ENCODE measurements around the gene NXN. TPM values are rescaled to one million over a fixed set of nuclear protein-coding genes. Genes with fewer than 3 reads are reported as not detected.
"Not testable (repeated sequence)": the region's sequence is repeated elsewhere in the genome, so short reads cannot be mapped to it uniquely, and the experiment has no call there.

NXN gene
- total and polyA plus RNA-seq, 2 donors (not counting 1 experiment from before 2014, with no cell fraction given) = 0.04 to 0.17 TPM

DNA sequence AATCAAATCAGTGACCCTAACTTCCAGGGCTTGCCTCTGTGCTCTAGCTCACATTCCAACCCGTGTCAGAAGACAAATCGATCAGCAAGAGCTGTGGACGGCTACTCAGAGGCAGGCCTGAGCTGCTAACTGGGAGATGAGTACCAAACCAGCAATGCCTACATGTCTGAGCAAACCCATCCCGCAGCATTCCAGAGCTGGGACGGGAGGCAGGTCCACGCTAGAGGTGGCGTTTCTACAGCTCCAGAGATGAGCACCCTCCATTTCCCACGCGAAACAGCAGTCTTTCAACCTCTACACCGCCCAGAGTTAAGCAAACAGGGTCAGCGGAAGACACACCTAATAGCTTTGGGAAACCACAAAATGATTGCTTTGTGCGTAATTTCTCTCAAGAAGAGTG lies 6.5 kb downstream of the NXN start:
- Mint-ChIP-seq H3K27me3 (peaks cover 47% of the 10 kb centered on the region), H3K4me1 (peaks cover 5% of the 10 kb centered on the region), H3K9me3 (ENCODE audit: insufficient read depth) (no peaks in the 10 kb centered on the region), H3K4me3 (no peak overlapping the region), H3K27ac (no peak overlapping the region)
- WGBS (ENCODE audit: insufficient coverage) = 91% methylated on average over 12 of the region's 12 CpGs
- intact Hi-C loops (cut with micrococcal nuclease) = no loop called here
- H2AFZ ChIP-seq (ENCODE audit: insufficient read depth, low read depth, low read length, poor library complexity, severe bottlenecking) = no peak overlapping the region
- H3K4me1 ChIP-seq (ENCODE audit: control insufficient read depth in 2 of 2, insufficient read depth in 2 of 2, low read length in 2 of 2) = peaks cover under 1 to 3% of the 10 kb centered on the region in 2 donors
- ChIA-PET CTCF (interaction anchor here (0.6 to 1.3 kb wide), 2 partner anchors 8 to 24 kb away, joined by 3 to 4 read pairs; partner anchors contain the start of gene TIMM22), POLR2A (no interaction called here)
- H3K27ac ChIP-seq (ENCODE audit: low read length in 2 of 2) = no peak overlapping the region
- H3K4me2 ChIP-seq (replicated peaks; ENCODE audit: low read depth, low read length, poor library complexity, severe bottlenecking) = no peak overlapping the region
- peaks cover 0 to 25% (median 20%) of the 10 kb centered on the region in 4 experiments for H3K27me3 ChIP-seq (replicated peaks in 1 of 4; ENCODE audit: control extremely low read depth in 1 of 4, control insufficient read depth in 3 of 4, insufficient read depth in 4 of 4, low read length in 3 of 4)
- no peaks in the 10 kb centered on the region for H3K36me3 ChIP-seq (replicated peaks in 1 of 2; ENCODE audit: control extremely low read depth in 1 of 2, control insufficient read depth in 1 of 2, extremely low read depth in 1 of 2, insufficient read depth in 2 of 2, low read length in 1 of 2)
- H3K79me2 ChIP-seq (ENCODE audit: control insufficient read depth, insufficient read depth, low read length) = no peaks in the 10 kb centered on the region
- DNase-seq (no peak), ATAC-seq (ENCODE audit: low read depth) (no peak)
- TF ChIP-seq EZH2 (IDR thresholded peaks at IDR 0.05; ENCODE audit: borderline replicate concordance, insufficient read depth, low read depth, low read length, poor library complexity, severe bottlenecking) (no peak), CTCF (IDR thresholded peaks at IDR 0.05) (no peak)
- no peaks in the 10 kb centered on the region for H3K9me3 ChIP-seq (ENCODE audit: control extremely low read depth in 1 of 3, control insufficient read depth in 2 of 3, insufficient read depth in 1 of 3, low read length in 2 of 3)
- no peaks in the 10 kb centered on the region for H4K20me1 ChIP-seq (ENCODE audit: control insufficient read depth, insufficient read depth, low read length, poor library complexity, severe bottlenecking)
- H3K4me3 ChIP-seq (ENCODE audit: control extremely low read depth in 1 of 5, extremely low read depth in 1 of 5, insufficient read depth in 1 of 5, low read depth in 2 of 5, low read length in 4 of 5) = no peak overlapping the region
- H3K9ac ChIP-seq (ENCODE audit: low read length) = no peak overlapping the region

DNA sequence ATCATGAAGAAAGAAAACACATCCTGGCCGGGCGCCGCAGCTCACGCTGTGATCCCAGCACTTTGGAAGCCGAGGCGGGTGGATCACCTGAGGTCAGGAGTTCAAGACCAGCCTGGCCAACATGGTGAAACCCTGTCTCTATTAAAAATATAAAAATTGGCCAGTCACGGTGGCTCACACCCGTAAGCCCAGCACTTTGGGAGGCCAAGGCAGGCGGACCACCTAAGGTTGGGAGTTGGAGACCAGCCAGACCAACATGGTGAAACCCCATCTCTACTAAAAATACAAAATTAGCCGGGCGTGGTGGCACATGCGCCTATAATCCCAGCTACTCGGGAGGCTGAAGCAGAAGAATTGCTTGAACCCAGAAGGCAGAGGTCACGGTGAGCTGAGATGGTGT lies 7.7 kb downstream of the NXN start:
- DNase-seq; H3K9ac ChIP-seq (ENCODE audit: low read length); H3K4me1 ChIP-seq (ENCODE audit: control insufficient read depth in 2 of 2, insufficient read depth in 2 of 2, low read length in 2 of 2); H3K27ac ChIP-seq (ENCODE audit: low read length in 2 of 2); H3K4me2 ChIP-seq (replicated peaks; ENCODE audit: low read depth, low read length, poor library complexity, severe bottlenecking); H4K20me1 ChIP-seq (ENCODE audit: control insufficient read depth, insufficient read depth, low read length, poor library complexity, severe bottlenecking); H3K4me1 Mint-ChIP-seq; H3K27ac Mint-ChIP-seq; POLR2A ChIA-PET; H3K9me3 Mint-ChIP-seq (ENCODE audit: insufficient read depth); H3K9me3 ChIP-seq (ENCODE audit: control extremely low read depth in 1 of 3, control insufficient read depth in 2 of 3, insufficient read depth in 1 of 3, low read length in 2 of 3); H3K4me3 ChIP-seq (ENCODE audit: control extremely low read depth in 1 of 5, extremely low read depth in 1 of 5, insufficient read depth in 1 of 5, low read depth in 2 of 5, low read length in 4 of 5); H2AFZ ChIP-seq (ENCODE audit: insufficient read depth, low read depth, low read length, poor library complexity, severe bottlenecking); ATAC-seq (ENCODE audit: low read depth); H3K79me2 ChIP-seq (ENCODE audit: control insufficient read depth, insufficient read depth, low read length); intact Hi-C loops (cut with micrococcal nuclease); H3K4me3 Mint-ChIP-seq; H3K36me3 ChIP-seq (replicated peaks in 1 of 2; ENCODE audit: control extremely low read depth in 1 of 2, control insufficient read depth in 1 of 2, extremely low read depth in 1 of 2, insufficient read depth in 2 of 2, low read length in 1 of 2): not testable (repeated sequence)
- CTCF ChIA-PET = interaction anchor here (1.2 kb wide), 1 partner anchor 25 kb away, joined by 4 read pairs; the partner anchor contains the start of gene TIMM22
- 95% methylated on average over 13 of the region's 14 CpGs for WGBS (ENCODE audit: insufficient coverage)
- H3K27me3 ChIP-seq (replicated peaks in 1 of 4; ENCODE audit: control extremely low read depth in 1 of 4, control insufficient read depth in 3 of 4, insufficient read depth in 4 of 4, low read length in 3 of 4) = peaks cover 0 to 13% (median 8%) of the 10 kb centered on the region in 4 experiments
- H3K27me3 Mint-ChIP-seq = peaks cover 41% of the 10 kb centered on the region

All from B cell (primary cell).